Measurements from ENCODE around the gene TFDP2.

GRCh38 chr3:141955175-141955574, 194.2 kb downstream of the TFDP2 start:
- TF ChIP-seq CTCF (IDR thresholded peaks at IDR 0.05) (no peak), POLR2A (IDR thresholded peaks at IDR 0.05) (no peak)
